Right ventricle myocardium superior (tissue), 1 donor: ENCODE results near the gene LAMA1. TPM values are rescaled to one million over a fixed set of nuclear protein-coding genes. Genes with fewer than 3 reads are reported as not detected.

Source experiments
- ATAC-seq: fragments of 200-7000 bp; cut with Tn5 transposase; one replicate; pipeline ENCODE4 v1.9.1; 2020; ENCODE audit warnings: mild to moderate bottlenecking; ENCODE audit not compliant: poor library complexity
- DNase-seq: peaks from one replicate; pipeline ENCODE4 v3.0.0-alpha.2; 2020
- intact Hi-C: fragments of 100-400 bp; cut with DNase I; formaldehyde crosslinking; loops from one replicate; pipeline ENCODE4 v1.11.2; 2022
- total RNA-seq: library from RNA; stranded (reverse); fragmentation: NEBNext Ultra II Directional; extraction: Animal tissue kit (Norgen Biotek cat#: 25700); gene quantifications from one replicate; pipeline ENCODE4 v1.2.1, GENCODE V29; 2021
- donor health status: DM: no; HTN: yes; CAD: no; lungs with severe emphysema.

LAMA1 gene
- total RNA-seq, 1 donor from 2014 or later = 0.05 TPM

DNA sequence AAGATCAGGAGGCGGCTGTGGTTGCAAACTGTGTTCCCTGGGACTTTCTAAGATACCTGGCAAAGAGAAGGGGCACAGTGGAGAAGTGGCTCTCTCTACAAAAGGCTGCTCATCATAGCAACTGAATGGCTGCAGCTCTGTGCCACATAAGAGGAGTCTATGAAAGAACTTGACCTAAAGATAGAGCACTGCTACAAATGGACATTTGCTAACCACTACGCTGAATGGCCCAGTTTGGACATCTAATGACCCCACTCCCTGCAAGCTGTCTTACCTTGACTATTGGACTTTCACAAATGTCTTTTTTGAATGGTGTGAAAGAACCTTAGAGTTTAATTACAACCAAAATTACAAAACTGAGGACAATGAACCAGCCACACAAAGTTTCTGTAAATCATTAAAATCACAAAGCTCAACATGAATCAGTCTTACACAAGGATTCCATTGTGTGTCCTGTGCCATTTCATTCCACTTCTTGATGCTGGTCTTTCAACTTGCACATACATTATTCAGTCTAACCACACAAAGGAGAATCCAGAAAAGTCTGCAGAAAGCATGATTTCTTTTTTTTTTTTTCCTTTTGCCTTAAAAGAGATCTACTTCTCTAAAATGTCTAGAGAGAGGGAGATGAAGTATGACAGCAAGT, 154.0 kb downstream of the LAMA1 start:
- no peak for ATAC-seq
- no peak for DNase-seq
- intact Hi-C loops = no loop called here

- intact Hi-C loops = no loop called here
- ATAC-seq (no peak), DNase-seq (no peak)
Observed at GRCh38 chr18:6962571-6963451, 154.8 kb downstream of the LAMA1 start.

DNA sequence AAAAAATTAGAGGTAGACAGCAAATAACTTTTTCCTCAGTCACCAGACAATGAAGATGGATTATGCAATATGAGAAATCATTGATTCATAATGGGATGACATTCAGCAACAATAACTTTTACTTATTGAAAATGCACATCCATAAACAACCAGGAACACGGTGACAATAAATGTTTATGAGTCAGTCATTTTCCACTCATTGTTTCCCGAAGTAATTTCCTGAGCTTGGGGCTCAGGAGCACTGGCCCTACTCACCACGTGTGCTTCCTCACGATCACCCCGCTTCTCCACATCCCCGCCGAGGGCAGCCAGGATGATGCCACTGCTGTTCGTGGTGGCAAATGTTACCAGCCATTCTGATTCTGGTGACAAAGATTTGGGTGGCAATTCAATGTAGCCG, 156.3 kb downstream of the LAMA1 start:
- intact Hi-C loops = no loop called here
- no peak for DNase-seq
- ATAC-seq = no peak

DNA sequence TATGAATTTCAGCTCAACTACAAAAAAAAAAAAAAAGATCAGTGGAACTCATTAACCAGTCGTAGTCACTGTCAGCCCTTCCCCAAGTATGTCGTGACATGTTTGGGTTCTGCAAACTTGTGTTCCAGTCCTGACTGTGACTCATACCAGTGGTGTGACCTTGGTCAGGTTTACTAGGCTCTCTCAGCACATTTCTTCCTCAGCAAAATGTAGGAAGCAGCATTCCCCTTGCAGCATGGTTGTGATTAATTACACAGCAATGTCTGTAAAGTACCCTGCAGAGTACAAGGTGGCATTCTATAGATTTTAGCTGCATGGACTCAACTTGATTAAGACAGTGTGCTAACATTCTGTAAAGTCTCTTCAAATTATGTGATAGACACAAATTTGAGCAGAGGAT, 156.9 kb downstream of the LAMA1 start:
- DNase-seq (no peak), ATAC-seq (no peak)
- intact Hi-C loops = no loop called here

DNA sequence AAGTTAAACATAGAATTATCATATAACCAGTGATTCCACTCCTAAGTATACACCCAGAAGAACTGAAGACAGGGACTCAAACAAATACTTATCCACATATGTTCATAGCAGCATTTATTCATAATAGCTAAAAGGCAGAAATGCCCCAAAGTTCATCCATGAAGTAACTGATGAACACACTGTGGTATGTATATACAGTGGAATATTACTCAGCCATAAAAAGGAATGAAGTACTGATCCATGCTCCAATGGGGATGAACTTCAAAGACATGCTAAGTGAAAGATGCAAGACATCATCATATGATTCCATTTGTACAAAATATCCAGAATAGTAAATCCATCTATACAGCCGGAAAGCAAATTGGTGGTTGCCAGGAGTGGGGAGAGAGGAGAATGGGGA, 157.5 kb downstream of the LAMA1 start:
- DNase-seq (no peak), ATAC-seq (no peak)
- intact Hi-C loops = no loop called here

DNA sequence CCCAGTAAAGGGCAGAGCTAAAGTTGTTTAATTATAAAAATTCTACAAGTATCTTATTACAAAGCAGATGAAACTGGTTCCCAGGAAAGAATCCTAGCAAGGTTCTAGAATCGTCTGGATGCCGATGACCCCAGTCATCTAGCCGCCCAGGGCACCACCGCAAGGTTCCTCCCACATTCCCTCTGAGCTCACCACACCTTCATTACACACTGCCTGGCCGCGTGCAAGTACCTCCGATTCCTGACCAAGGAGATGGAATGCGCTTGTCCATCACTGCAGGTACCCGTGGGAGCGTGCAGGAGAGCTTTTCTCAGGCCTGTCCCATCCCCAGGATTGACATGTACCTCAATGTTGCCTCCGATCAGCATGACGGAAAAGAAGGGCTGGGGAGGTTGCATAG, 158.5 kb downstream of the LAMA1 start:
- intact Hi-C loops = no loop called here
- ATAC-seq = no peak
- DNase-seq = no peak

DNA sequence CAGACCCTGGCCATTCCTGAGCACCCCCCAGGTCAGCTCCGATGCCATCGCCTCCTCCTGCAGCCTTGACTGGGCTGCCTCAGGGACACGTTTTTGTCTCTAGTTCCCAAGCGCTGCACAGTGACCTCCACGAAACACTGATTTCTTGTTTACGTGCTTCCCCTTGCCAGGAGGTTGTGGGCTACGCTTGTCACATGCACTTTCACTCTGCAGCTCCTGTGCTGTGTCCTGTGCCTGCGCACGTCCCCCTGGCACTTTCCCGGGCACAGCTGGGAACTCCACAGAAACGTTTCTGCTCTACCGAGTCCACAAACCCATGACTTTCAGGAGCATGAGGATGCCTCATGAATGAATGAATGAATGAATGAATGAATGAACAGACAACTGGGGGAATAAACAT, 160.6 kb downstream of the LAMA1 start:
- intact Hi-C loops = no loop called here
- ATAC-seq (no peak), DNase-seq (no peak)

- intact Hi-C loops = no loop called here
- no peak for DNase-seq
- no peak for ATAC-seq
Observed at GRCh38 chr18:6956495-6956894, 161.1 kb downstream of the LAMA1 start.

- intact Hi-C loops = no loop called here
- no peak for DNase-seq
- no peak for ATAC-seq
Observed at GRCh38 chr18:6955304-6955703, 162.3 kb downstream of the LAMA1 start.

- intact Hi-C loops = no loop called here
- no peak for ATAC-seq
- no peak for DNase-seq
Observed at GRCh38 chr18:6954501-6954900, 163.1 kb downstream of the LAMA1 start.

DNA sequence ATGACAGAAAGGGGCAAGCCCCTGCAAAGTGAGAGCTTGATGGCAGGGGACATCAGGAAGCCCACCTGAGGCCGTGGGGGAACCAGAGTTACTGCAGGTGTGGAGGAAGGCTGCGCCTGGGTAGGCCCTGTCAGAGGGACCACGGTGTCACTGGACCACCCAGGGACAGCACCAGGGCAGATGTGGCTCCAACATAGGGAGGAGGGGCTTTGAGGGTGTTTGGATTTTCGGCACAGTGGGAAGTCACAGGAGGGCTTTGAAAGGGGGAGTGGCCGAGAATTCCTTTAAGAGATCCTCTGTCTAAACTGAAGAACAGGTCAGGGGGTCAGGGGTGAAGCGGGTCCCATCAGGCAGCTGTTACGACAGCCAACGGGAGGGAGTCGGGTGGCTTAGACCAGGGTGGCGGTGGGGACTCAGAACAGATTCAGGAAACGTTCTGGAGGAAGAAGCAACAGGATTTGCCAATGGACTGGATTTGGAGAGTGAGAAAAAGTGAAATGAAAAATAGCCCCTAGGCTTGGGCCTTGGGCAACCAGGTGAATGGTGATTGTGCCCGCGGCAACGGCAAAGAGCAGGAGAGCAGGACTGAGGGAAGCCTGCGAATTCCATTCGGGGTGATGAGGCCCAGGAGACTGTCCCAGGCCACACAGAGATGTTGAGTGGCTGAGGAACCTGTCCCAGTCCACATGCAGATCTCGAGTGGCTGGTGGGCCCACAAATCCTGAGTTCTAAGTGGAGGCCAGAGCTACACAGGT, 166.1 kb downstream of the LAMA1 start:
- ATAC-seq = no peak
- no peak for DNase-seq
- intact Hi-C loops = no loop called here

GRCh38 chr18:6950641-6951040, 167.0 kb downstream of the LAMA1 start:
- ATAC-seq (no peak), DNase-seq (no peak)
- intact Hi-C loops = no loop called here

DNA sequence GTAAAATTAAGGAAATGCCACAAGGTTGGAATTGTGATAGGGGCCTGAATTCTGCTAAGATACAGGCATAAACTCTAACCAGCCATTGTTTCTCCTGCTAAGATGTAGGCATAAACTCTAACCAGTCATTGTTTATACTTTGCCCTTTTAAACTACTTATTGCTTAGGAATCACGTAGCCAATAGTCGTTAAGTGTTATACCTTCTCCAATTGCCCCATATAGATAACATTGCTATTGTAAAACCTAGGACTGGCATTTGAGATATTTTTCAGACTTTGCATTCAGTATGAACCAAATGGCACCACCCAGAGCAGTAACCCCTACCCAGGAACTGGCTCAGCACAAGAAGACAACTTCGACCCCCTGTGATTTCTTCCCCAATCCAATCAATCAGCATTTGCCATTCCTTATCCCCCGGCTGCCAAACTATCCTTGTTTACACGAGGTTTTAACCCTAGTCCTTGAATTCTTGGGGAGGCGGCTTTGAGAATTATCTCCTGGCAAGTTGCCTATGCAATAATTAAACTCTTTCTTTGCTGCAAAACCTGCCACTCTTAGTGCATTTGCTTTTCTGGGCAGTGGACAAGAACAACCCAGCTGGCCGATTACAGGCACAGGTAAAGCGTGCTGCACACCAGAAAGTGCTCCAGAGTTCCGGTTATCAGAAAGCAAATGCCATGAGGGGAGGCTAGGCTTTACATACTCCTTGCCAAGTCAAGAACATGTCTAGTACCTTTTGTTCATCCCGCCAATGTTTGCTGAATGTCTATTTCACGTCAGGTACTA, 167.6 kb downstream of the LAMA1 start:
- DNase-seq = no peak
- ATAC-seq = no peak
- intact Hi-C loops = no loop called here

GRCh38 chr18:6948281-6949055, 169.1 kb downstream of the LAMA1 start:
- DNase-seq = no peak
- no peak for ATAC-seq
- intact Hi-C loops = no loop called here

DNA sequence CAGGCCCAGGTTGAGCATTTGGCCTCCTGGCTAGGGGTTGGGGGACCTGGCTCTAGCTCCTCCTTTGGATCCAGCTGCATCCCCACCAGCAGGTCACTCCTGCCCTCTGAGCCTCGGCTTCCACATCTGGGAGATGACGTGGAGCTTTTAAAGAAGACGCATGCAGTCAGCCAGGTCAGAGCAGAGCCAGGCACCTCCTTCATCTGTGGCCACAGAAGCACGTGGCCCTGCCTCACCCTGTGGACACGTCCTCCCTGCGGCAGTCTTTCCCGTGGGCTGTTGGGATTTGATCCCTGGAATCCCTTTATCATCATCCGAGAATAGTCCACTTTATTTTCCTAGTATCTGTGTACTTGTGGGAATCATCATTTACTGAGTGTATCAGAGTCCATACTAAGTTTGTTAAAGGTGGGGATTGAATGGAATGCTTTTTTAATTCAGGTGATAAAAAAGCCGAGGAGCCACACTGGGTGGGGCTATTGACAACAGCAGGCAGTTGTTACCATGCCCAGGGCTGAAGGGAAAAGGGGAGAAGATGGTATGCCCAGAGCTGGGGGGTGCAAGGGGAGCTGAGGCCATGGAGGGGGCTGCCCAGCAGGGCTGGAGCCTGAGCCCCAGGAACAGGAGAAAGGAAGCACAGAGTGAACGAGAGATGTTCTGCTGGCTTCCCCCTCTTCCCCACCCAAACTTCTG, 170.1 kb downstream of the LAMA1 start:
- no peak for ATAC-seq
- intact Hi-C loops = no loop called here
- no peak for DNase-seq

GRCh38 chr18:6943143-6943542, 174.5 kb downstream of the LAMA1 start:
- no peak for DNase-seq
- ATAC-seq = no peak
- intact Hi-C loops = no loop called here

DNA sequence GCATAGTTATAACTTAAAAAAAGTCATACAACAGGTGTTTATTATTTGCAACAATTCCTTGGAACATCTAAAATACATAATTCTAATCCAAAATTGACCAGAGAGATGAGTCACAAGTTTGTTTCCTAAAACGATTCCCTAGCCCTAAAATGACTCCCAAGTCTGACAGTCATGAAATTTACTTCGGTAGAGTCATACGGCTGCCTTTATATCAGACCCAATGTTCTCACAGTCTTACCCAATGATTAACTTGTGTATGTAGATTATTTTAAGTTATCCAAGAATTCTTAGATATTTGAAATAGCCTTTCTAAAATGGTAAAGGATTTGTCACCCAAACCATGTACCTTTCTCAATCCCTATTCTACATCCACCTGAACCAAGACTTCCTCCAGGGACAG, 174.9 kb downstream of the LAMA1 start:
- intact Hi-C loops = no loop called here
- ATAC-seq = no peak
- no peak for DNase-seq

DNA sequence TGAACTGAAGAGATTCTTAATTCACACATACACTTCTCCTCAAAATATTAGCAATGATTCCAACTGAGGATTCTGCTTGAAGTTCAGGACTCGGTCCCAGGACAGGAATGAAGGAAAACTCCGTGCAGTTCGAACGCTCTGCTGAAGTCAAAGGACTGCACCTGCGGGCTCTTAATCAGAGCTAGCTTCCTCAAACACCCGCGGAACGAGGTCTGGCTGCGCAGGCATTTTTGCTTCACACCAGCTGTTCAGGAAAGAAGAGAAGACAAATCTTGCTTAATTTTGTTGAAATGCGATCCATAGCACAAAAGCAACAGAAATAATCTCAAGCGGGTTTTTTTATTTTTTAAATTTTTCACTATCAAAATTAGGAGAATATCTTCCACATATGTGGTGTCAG, 175.6 kb downstream of the LAMA1 start:
- no peak for DNase-seq
- ATAC-seq = no peak
- intact Hi-C loops = no loop called here
